Thyroid gland (tissue), 4 donors: ENCODE results near the gene SERPINA12.

ENCODE experiments used
- POLR2A ChIP-seq, 2 donors: fragments of 450-650 bp; IDR thresholded peaks; one replicate each; pipeline ENCODE4 v1.6.1; 2017; ENCODE audit warnings: antibody characterized with exemption in 2 of 2, mild to moderate bottlenecking in 2 of 2, moderate library complexity in 1 of 2
- TF ChIP-seq, protein P1 (sequence below), 6 experiments: fragments of 200-600 bp in 3 of 6; fragments of 450-650 bp in 3 of 6; sonication (generic) in 3 of 6; IDR thresholded peaks; one replicate each; pipeline ENCODE4 v1.5.1; 2016 to 2019; ENCODE audit warnings: antibody characterized with exemption in 6 of 6, mild to moderate bottlenecking in 2 of 6, inconsistent platforms in 1 of 6, moderate library complexity in 1 of 6

DNA sequence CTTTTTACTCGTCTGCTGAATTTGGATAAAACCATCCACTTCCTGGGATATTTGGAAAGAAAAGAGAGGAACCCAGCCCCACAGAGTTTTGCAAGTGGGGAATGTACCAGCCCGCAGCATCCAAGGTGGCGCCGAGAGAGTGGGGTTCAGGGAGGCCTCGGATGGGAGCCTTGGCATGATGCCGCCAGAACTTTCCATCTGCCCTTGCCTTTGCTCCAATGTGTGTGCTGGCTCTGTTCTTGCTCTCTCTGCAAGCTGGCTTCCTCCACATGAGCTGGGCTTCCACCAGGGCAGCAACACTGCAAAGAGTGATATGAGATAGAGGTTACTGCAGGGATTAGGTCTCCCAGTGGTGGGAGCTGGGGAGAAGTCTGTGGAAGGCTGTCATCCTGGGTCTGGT, 6.6 kb upstream of the SERPINA12 start:
- TF ChIP-seq, protein P1, sequence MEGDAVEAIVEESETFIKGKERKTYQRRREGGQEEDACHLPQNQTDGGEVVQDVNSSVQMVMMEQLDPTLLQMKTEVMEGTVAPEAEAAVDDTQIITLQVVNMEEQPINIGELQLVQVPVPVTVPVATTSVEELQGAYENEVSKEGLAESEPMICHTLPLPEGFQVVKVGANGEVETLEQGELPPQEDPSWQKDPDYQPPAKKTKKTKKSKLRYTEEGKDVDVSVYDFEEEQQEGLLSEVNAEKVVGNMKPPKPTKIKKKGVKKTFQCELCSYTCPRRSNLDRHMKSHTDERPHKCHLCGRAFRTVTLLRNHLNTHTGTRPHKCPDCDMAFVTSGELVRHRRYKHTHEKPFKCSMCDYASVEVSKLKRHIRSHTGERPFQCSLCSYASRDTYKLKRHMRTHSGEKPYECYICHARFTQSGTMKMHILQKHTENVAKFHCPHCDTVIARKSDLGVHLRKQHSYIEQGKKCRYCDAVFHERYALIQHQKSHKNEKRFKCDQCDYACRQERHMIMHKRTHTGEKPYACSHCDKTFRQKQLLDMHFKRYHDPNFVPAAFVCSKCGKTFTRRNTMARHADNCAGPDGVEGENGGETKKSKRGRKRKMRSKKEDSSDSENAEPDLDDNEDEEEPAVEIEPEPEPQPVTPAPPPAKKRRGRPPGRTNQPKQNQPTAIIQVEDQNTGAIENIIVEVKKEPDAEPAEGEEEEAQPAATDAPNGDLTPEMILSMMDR (IDR thresholded peaks at IDR 0.05) = no peak
- TF ChIP-seq POLR2A (IDR thresholded peaks at IDR 0.05) = no peak
